22Rv1 (cell line): ENCODE results near the gene SVBP.
A peak's percentile ranks its signal among the peaks of the same experiment; 100 is the strongest.
"Not testable (repeated sequence)": the region's sequence is repeated elsewhere in the genome, so short reads cannot be mapped to it uniquely, and the experiment has no call there.

ENCODE experiments used
- H3K27ac ChIP-seq: fragments of 450-650 bp; 2 replicates; pipeline ENCODE4 v1.5.1; 2017
- CTCF ChIP-seq: fragments of 450-650 bp; IDR thresholded peaks from 2 replicates; pipeline ENCODE4 v1.5.1; 2017; ENCODE audit warnings: mild to moderate bottlenecking
- ZFX ChIP-seq: fragments of 450-650 bp; IDR thresholded peaks from 2 replicates; pipeline ENCODE4 v1.6.1; 2017; ENCODE audit warnings: antibody characterized with exemption, borderline replicate concordance

The SVBP gene, protein sequence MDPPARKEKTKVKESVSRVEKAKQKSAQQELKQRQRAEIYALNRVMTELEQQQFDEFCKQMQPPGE

DNA sequence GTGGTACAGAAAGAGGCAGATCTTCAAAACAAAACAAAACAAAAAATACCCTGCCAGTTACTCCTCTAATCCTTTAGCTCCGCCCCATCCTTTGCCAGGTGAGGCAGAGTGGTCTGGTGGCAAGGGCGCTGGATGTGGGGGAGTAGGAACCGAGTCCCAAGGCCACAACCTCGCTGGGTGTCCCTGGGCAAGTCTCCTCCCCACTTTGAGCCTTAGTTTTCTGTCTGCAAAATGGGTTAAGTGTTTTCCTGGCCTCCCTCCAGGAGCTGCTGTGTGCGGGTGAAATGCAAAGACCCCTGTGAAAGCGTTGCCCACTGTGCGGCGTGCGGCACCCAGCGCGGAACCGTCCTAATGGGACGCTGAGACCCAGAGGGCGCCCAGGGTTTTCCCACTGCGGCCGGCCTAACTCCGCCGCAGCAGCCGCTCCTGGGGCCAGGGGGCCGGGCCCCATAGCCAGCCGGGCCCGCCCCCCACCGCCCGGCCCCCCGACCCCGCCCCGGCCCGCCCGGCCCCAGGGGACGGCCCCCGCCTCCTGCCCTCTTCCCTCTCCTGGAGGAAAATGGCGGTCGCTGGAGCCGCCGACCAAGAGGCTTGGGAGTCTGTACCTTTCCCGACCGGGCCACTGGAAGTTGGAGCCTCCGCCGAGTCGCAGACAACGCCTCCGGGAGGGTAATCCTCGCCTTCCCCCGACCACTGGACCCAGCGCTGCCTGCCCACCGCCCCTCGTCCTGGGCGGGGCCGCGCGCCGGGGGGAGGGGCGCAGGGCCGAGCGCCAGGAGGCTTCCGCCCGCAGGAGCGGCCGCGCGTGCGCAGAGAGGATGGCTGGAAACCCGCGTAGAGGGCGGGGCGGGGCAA, at the start of gene SVBP, which contains the start of gene ERMAP:
TSS of gene SVBP (minus strand) at position 813 of the 855 bp plus-strand sequence. CDS start 853 bp downstream, outside the sequence.
TSS of gene ERMAP (plus strand) at position 538 of the 855 bp plus-strand sequence. CDS start 13,327 bp downstream, outside the sequence.
- H3K27ac ChIP-seq = peak within 1 kb of the TSS; percentile 96
- TF ChIP-seq ZFX = no peak
- TF ChIP-seq CTCF = 0 out of 2 replicates have a peak, but pooled peaks have one; percentile 7

DNA sequence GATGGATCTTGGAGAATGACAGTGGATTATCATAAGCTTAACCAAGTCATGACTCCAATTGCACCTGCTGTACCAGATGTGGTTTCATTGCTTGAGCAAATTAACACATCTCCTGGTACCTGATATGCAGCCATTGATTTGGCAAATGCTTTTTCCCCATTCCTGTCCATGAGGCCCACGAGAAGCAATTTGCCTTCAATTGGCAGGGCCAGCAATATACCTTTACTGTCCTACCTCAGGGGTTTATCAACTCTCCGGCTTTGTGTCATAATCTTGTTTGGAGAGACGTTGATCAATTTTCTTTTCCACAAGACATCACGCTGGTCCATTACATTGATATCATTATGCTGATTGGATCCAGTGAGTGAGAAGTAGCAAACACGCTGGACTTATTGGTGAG, 49.4 kb upstream of the SVBP start:
- TF ChIP-seq CTCF (no peak), ZFX (no peak)
- H3K27ac ChIP-seq = no peak overlapping the region

DNA sequence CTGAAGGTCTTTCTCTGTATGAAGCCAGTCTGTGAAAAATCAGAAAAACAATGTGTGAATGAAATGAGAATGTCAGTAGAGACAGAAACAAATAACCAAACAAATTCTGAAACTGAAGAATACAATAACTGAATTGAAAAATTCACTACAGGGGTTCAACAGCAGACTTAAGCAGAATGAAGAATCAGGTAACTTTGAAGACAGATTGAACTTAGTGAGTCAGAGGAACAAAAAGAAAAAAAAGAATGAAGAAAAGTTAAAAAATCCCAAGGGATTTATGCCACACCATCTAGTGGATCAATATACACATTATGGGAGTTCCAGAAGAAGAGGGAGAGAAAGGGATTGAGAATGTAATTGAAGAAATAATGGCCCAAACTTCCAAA, 43.8 kb upstream of the SVBP start:
- TF ChIP-seq ZFX = no peak
- TF ChIP-seq CTCF = no peak

GRCh38 chr1:42860339-42861013, 43.3 kb upstream of the SVBP start:
- TF ChIP-seq CTCF = no peak
- TF ChIP-seq ZFX = no peak
- no peak overlapping the region for H3K27ac ChIP-seq

More for the DNA sequence above, 43.8 kb upstream of the SVBP start:
- no peak overlapping the region for H3K27ac ChIP-seq

- not testable (repeated sequence) for H3K27ac ChIP-seq
These were observed 42.2 kb upstream of the SVBP start for GRCh38 chr1:42859366-42859765.

GRCh38 chr1:42856554-42856953, 39.4 kb upstream of the SVBP start:
- H3K27ac ChIP-seq = not testable (repeated sequence)

GRCh38 chr1:42853116-42853884, 36.1 kb upstream of the SVBP start:
- TF ChIP-seq CTCF (no peak), ZFX (no peak)
- H3K27ac ChIP-seq = no peak overlapping the region
